GM10266 (cell line): ENCODE data around the gene KRAS.
"Not testable (repeated sequence)": the region's sequence is repeated elsewhere in the genome, so short reads cannot be mapped to it uniquely, and the experiment has no call there.

Experiments
- DNase-seq: peaks from one replicate; pipeline ENCODE4 v3.0.0; 2012; ENCODE audit errors: extremely low spot score
- CTCF ChIP-seq: IDR thresholded peaks from 2 replicates; pipeline ENCODE4 v1.5.1; 2012; ENCODE audit warnings: mild to moderate bottlenecking, low read depth; ENCODE audit not compliant: control insufficient read depth, insufficient read depth; ENCODE audit errors: missing control alignments

Gene KRAS

GRCh38 chr12:25250744-25251730, at the start of gene KRAS:
KRAS (minus strand) TSS chr12:25250929.
- TF ChIP-seq CTCF = no peak
- DNase-seq = peak; percentile 94

GRCh38 chr12:25296381-25296780, 45.7 kb upstream of the KRAS start:
- TF ChIP-seq CTCF = no peak
- DNase-seq = no peak

- no peak for TF ChIP-seq CTCF
- no peak for DNase-seq
Observed at GRCh38 chr12:25295361-25295760, 44.6 kb upstream of the KRAS start.

GRCh38 chr12:25293653-25294052, 42.9 kb upstream of the KRAS start:
- TF ChIP-seq CTCF = no peak
- no peak for DNase-seq

GRCh38 chr12:25292810-25293221, 42.1 kb upstream of the KRAS start:
- not testable (repeated sequence) for DNase-seq

GRCh38 chr12:25287610-25288009, 36.9 kb upstream of the KRAS start:
- DNase-seq = no peak
- TF ChIP-seq CTCF = no peak

- no peak for TF ChIP-seq CTCF
- DNase-seq = no peak
Observed at GRCh38 chr12:25286837-25287236, 36.1 kb upstream of the KRAS start.
